GM12892 (cell line): ENCODE results near the gene SZT2.
"Not testable (repeated sequence)": the region's sequence is repeated elsewhere in the genome, so short reads cannot be mapped to it uniquely, and the experiment has no call there.

Experiments used
- POLR2A ChIP-seq: IDR thresholded peaks from 2 replicates; pipeline ENCODE4 v1.6.1; 2011; ENCODE audit warnings: low read depth, low read length, control low read depth
- POLR2AphosphoS5 ChIP-seq: IDR thresholded peaks from 2 replicates; pipeline ENCODE4 v1.6.1; 2011; ENCODE audit warnings: low read depth, low read length, control low read depth
- TAF1 ChIP-seq: IDR thresholded peaks from 2 replicates; pipeline ENCODE4 v1.6.1; 2011; ENCODE audit warnings: low read depth, mild to moderate bottlenecking, control low read depth, low read length, borderline replicate concordance

GRCh38 chr1:43369779-43370178, 19.9 kb upstream of the SZT2 start:
- not testable (repeated sequence) for TF ChIP-seq POLR2A, POLR2AphosphoS5, TAF1
